H1 (cell line): ENCODE data around the gene FRY. TPM values are rescaled to one million over a fixed set of nuclear protein-coding genes. Genes with fewer than 3 reads are reported as not detected.

ENCODE experiments used
- CTCF ChIA-PET: fragments of 300-600 bp; sonication (Branson Sonifier 250); formaldehyde crosslinking; loops from one replicate; lab custom pipeline; 2021; ENCODE audit not compliant: partially characterized antibody; lab: Charles Lee
- POLR2A ChIA-PET: fragments of 300-600 bp; sonication (Branson Sonifier 250); formaldehyde crosslinking; loops from one replicate; lab custom pipeline; 2021; ENCODE audit warnings: inconsistent platforms; ENCODE audit not compliant: partially characterized antibody; lab: Charles Lee
- DNase-seq, 2 experiments: peaks; one replicate each; pipeline versions ENCODE4 v3.0.0 to v3.0.0-alpha.2; 2010 to 2022; ENCODE audit warnings: low spot score in 2 of 2, low read depth in 1 of 2, mixed read lengths in 1 of 2
- FAIRE-seq: peaks from 2 replicates; lab custom pipeline; 2011; peaks lifted over from hg19 to GRCh38; lab: Jason Lieb, UNC
- H2AFZ ChIP-seq: 2 replicates; pipeline ENCODE4 v1.8.1; 2012; ENCODE audit warnings: low read length, inconsistent platforms
- H2AK5ac ChIP-seq: 2 replicates; pipeline ENCODE4 v1.6.1; 2013; ENCODE audit warnings: low read depth, low read length
- H2BK120ac ChIP-seq: replicated peaks from 2 replicates; pipeline ENCODE3; 2013; ENCODE audit warnings: low read depth, low read length, inconsistent platforms
- H2BK12ac ChIP-seq: 2 replicates; pipeline ENCODE4 v1.6.1; 2013; ENCODE audit warnings: low read depth, low read length
- H2BK15ac ChIP-seq: 2 replicates; pipeline ENCODE4 v1.6.1; 2013; ENCODE audit warnings: low read length
- H2BK20ac ChIP-seq: 2 replicates; pipeline ENCODE4 v1.6.1; 2013; ENCODE audit warnings: low read length
- H2BK5ac ChIP-seq: 2 replicates; pipeline ENCODE4 v1.6.1; 2013; ENCODE audit warnings: low read depth, low read length
- H3K14ac ChIP-seq: 2 replicates; pipeline ENCODE4 v1.6.1; 2013; ENCODE audit warnings: inconsistent platforms; ENCODE audit not compliant: insufficient read length
- H3K18ac ChIP-seq: 2 replicates; pipeline ENCODE4 v1.6.1; 2013; ENCODE audit warnings: low read length; ENCODE audit errors: extremely low read depth
- H3K23ac ChIP-seq: 2 replicates; pipeline ENCODE4 v1.6.1; 2013; ENCODE audit warnings: inconsistent platforms; ENCODE audit not compliant: insufficient read length
- H3K23me2 ChIP-seq: 2 replicates; pipeline ENCODE4 v1.6.1; 2013; ENCODE audit warnings: low read depth, low read length
- H3K27ac ChIP-seq: 2 replicates; pipeline ENCODE4 v1.6.1; 2011; ENCODE audit warnings: low read depth, low read length, inconsistent platforms
- H3K27me3 ChIP-seq, 4 experiments: replicated peaks in 1 of 4; 1 replicate in 1 of 4; 2 replicates in 3 of 4; pipeline versions ENCODE4 v1.6.1 to v1.8.1; 2011 to 2013; ENCODE audit warnings: low read length in 3 of 4, mild to moderate bottlenecking in 3 of 4, inconsistent platforms in 2 of 4, mixed read lengths in 2 of 4, moderate library complexity in 1 of 4; ENCODE audit not compliant: control insufficient read depth in 3 of 4, insufficient read depth in 3 of 4; ENCODE audit errors: extremely low read depth in 1 of 4
- H3K36me3 ChIP-seq, 4 experiments: 2 replicates each; pipeline versions ENCODE4 v1.6.1 to v1.8.1; 2011 to 2013; ENCODE audit warnings: mild to moderate bottlenecking in 4 of 4, low read length in 3 of 4, moderate library complexity in 2 of 4, control low read depth in 1 of 4, inconsistent platforms in 1 of 4; ENCODE audit not compliant: insufficient read depth in 4 of 4, control insufficient read depth in 2 of 4
- H3K4ac ChIP-seq: replicated peaks from 2 replicates; pipeline ENCODE3; 2013; ENCODE audit warnings: low read length, low read depth, mixed read lengths, inconsistent platforms; ENCODE audit not compliant: insufficient read length
- H3K4me1 ChIP-seq, 4 experiments: replicated peaks in 1 of 4; 1 replicate in 1 of 4; 2 replicates in 3 of 4; pipeline versions ENCODE4 v1.6.1 to v1.8.1; 2011 to 2013; ENCODE audit warnings: low read length in 3 of 4, inconsistent platforms in 2 of 4, mixed read lengths in 1 of 4; ENCODE audit not compliant: insufficient read depth in 4 of 4, control insufficient read depth in 3 of 4
- H3K4me2 ChIP-seq, 2 experiments: 2 replicates each; pipeline versions ENCODE4 v1.6.1 to v1.8.1; 2011 to 2013; ENCODE audit warnings: low read depth in 2 of 2, low read length in 2 of 2, control low read depth in 1 of 2, inconsistent platforms in 1 of 2, mild to moderate bottlenecking in 1 of 2; ENCODE audit not compliant: insufficient read depth in 1 of 2
- H3K4me3 ChIP-seq, 4 experiments: fragments of 200-600, 300-600 bp in 1 of 4; sonication (generic), shearing (Covaris generic), sonication (Bioruptor Twin) in 1 of 4; 2 replicates each; pipeline versions ENCODE4 v1.5.1 to v1.8.1; 2011 to 2016; ENCODE audit warnings: low read length in 4 of 4, low read depth in 3 of 4, control low read depth in 2 of 4, inconsistent platforms in 2 of 4, mild to moderate bottlenecking in 2 of 4, mixed read lengths in 1 of 4, moderate library complexity in 1 of 4; ENCODE audit not compliant: insufficient read depth in 2 of 4; ENCODE audit errors: extremely low read depth in 1 of 4
- H3K56ac ChIP-seq: replicated peaks from 2 replicates; pipeline ENCODE3; 2013; ENCODE audit warnings: low read depth, mild to moderate bottlenecking, mixed read lengths, low read length, inconsistent platforms; ENCODE audit not compliant: insufficient read length
- H3K79me1 ChIP-seq: 2 replicates; pipeline ENCODE4 v1.6.1; 2013; ENCODE audit warnings: low read depth, low read length, control low read depth
- H3K79me2 ChIP-seq, 2 experiments: 2 replicates each; pipeline versions ENCODE4 v1.6.1 to v1.8.1; 2012 to 2013; ENCODE audit warnings: low read length in 2 of 2, mild to moderate bottlenecking in 2 of 2, inconsistent platforms in 1 of 2; ENCODE audit not compliant: insufficient read depth in 2 of 2, control insufficient read depth in 1 of 2
- H3K9ac ChIP-seq, 4 experiments: replicated peaks in 1 of 4; 1 replicate in 1 of 4; 2 replicates in 3 of 4; pipeline versions ENCODE4 v1.6.1 to v1.8.1; 2011 to 2013; ENCODE audit warnings: low read depth in 3 of 4, low read length in 3 of 4, control low read depth in 2 of 4, mild to moderate bottlenecking in 2 of 4, moderate library complexity in 2 of 4, inconsistent platforms in 1 of 4; ENCODE audit errors: extremely low read depth in 1 of 4
- H3K9me3 ChIP-seq, 2 experiments: 2 replicates each; pipeline versions ENCODE4 v1.6.1 to v1.8.1; 2012 to 2013; ENCODE audit warnings: mild to moderate bottlenecking in 2 of 2, moderate library complexity in 2 of 2, control low read depth in 1 of 2, inconsistent platforms in 1 of 2, low read depth in 1 of 2, low read length in 1 of 2, mixed read lengths in 1 of 2; ENCODE audit not compliant: insufficient read depth in 2 of 2
- H4K20me1 ChIP-seq, 2 experiments: replicated peaks in 1 of 2; 2 replicates each; pipeline versions ENCODE3 to v1.8.1; 2011 to 2013; ENCODE audit warnings: inconsistent platforms in 2 of 2, low read length in 2 of 2, mild to moderate bottlenecking in 1 of 2; ENCODE audit not compliant: insufficient read depth in 2 of 2, control insufficient read depth in 1 of 2
- H4K5ac ChIP-seq: 2 replicates; pipeline ENCODE4 v1.6.1; 2013; ENCODE audit warnings: low read length, low read depth, mixed read lengths, inconsistent platforms; ENCODE audit not compliant: insufficient read length
- H4K8ac ChIP-seq: 2 replicates; pipeline ENCODE4 v1.8.0; 2013; ENCODE audit warnings: mild to moderate bottlenecking, moderate library complexity, low read length, inconsistent platforms; ENCODE audit not compliant: insufficient read depth; ENCODE audit errors: extremely low read depth
- H4K91ac ChIP-seq: replicated peaks from 2 replicates; pipeline ENCODE3; 2013; ENCODE audit warnings: low read length, mixed read lengths, inconsistent platforms; ENCODE audit not compliant: insufficient read length
- ASH2L ChIP-seq: fragments of 200-600, 300-600 bp; sonication (generic); IDR thresholded peaks from one replicate; pipeline ENCODE4 v1.7.1; 2017; ENCODE audit warnings: low read length
- CBX8 ChIP-seq: fragments of 300-800, 300-1000 bp; sonication (generic); IDR thresholded peaks from 2 replicates; pipeline ENCODE4 v1.7.1; 2016; ENCODE audit warnings: low read depth, low read length, borderline replicate concordance
- CTBP2 ChIP-seq: IDR thresholded peaks from 2 replicates; pipeline ENCODE4 v1.7.0; 2011; ENCODE audit warnings: borderline replicate concordance, mild to moderate bottlenecking, moderate library complexity, mixed read lengths, low read length; ENCODE audit not compliant: insufficient read depth, insufficient read length
- GTF2F1 ChIP-seq: IDR thresholded peaks from 2 replicates; pipeline ENCODE4 v1.6.1; 2012; ENCODE audit warnings: low read depth, low read length, improper control_type of control experiment, borderline replicate concordance
- NRF1 ChIP-seq: IDR thresholded peaks from 2 replicates; pipeline ENCODE4 v1.6.1; 2011; ENCODE audit warnings: mild to moderate bottlenecking, low read depth, low read length, improper control_type of control experiment
- POLR2AphosphoS5 ChIP-seq: IDR thresholded peaks from 2 replicates; pipeline ENCODE4 v1.6.1; 2011; ENCODE audit warnings: low read depth, low read length
- SIN3A ChIP-seq, 2 experiments: IDR thresholded peaks in 1 of 2; conservative IDR thresholded peaks in 1 of 2; 2 replicates each; pipeline ENCODE4 v1.6.1; 2011 to 2012; ENCODE audit warnings: low read length in 2 of 2, improper control_type of control experiment in 1 of 2, low read depth in 1 of 2, mild to moderate bottlenecking in 1 of 2
- SRF ChIP-seq: IDR thresholded peaks from 2 replicates; pipeline ENCODE4 v1.6.1; 2011; ENCODE audit warnings: mild to moderate bottlenecking, low read depth, low read length, moderate library complexity
- TEAD4 ChIP-seq: IDR thresholded peaks from 2 replicates; pipeline ENCODE4 v1.6.1; 2012; ENCODE audit warnings: low read depth, low read length, inconsistent platforms, mixed read lengths
- WGBS, 2 experiments: shearing (Covaris generic) in 1 of 2; methylation state at CpG; one replicate each; pipeline versions ENCODE4 v1.1.6 to v1.1.7; 2013 to 2015; ENCODE audit warnings: low lambda C conversion rate in 2 of 2, mixed read lengths in 2 of 2, inconsistent platforms in 1 of 2, low coverage in 1 of 2, missing lambda C conversion rate in 1 of 2; ENCODE audit not compliant: insufficient replicate concordance in 2 of 2, insufficient coverage in 1 of 2, insufficient read length in 1 of 2; ENCODE audit errors: extremely low coverage in 1 of 2, missing lambda C conversion rate in 1 of 2; 5-methylcytosine and 5-hydroxymethylcytosine counted together
- polyA plus RNA-seq, 7 experiments: library from polyadenylated mRNA; depleted of rRNA in 3 of 7; stranded (reverse) in 5 of 7; unstranded in 2 of 7; fragments of >200 nt in 5 of 7; fragments of 200-250 nt in 2 of 7; gene quantifications; 1 replicate in 5 of 7; 2 replicates in 1 of 7; 4 replicates in 1 of 7; pipeline versions ENCODE4 v1.2.1 to v1.2.3, GENCODE V29; 2011 to 2013; ENCODE audit warnings: missing spikeins in 2 of 7, mixed read lengths in 2 of 7
- total RNA-seq: library from RNA; stranded (reverse); fragmentation: NEBNext Ultra II Directional; extraction: Animal tissue kit (Norgen Biotek cat#: 25700); gene quantifications from 2 replicates; pipeline ENCODE4 v1.2.1, GENCODE V29; 2021
- TF ChIP-seq, protein P1 (sequence below): IDR thresholded peaks from 2 replicates; pipeline ENCODE4 v1.6.1; 2012; ENCODE audit warnings: inconsistent platforms
- TF ChIP-seq, protein P2 (sequence below), 3 experiments: IDR thresholded peaks; 1 replicate in 2 of 3; 2 replicates in 1 of 3; pipeline versions ENCODE4 v1.5.1 to v1.6.1; 2011; ENCODE audit warnings: low read length in 3 of 3, mild to moderate bottlenecking in 3 of 3, inconsistent platforms in 2 of 3, low read depth in 1 of 3, moderate library complexity in 1 of 3; ENCODE audit not compliant: insufficient read depth in 1 of 3; ENCODE audit errors: control extremely low read depth in 1 of 3

The FRY gene
- total and polyA plus RNA-seq, 2 of the 8 experiments (the other 6 are each of a cell fraction or from before 2014, with no cell fraction given) = 4.3 to 9.2 TPM

DNA sequence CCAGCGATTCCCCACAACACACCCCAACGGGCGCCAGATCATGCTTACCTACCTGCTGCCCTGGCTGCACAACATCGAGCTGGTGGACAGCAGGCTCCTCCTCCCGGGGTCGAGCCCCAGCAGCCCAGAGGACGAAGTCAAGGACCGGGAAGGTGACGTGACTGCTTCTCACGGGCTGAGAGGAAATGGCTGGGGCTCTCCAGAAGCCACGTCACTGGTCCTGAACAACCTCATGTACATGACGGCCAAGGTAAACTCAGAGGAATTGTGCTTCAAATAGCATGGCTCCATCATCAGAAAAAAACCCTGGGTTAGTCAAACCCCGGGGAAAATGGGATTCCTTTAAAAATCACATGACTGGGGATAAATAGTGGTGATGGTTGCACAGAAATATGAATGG lies 177.3 kb downstream of the FRY start:
- Histone ChIP-seq H2BK5ac (no peak overlapping the region), H3K79me1 (no peaks in the 10 kb centered on the region), H3K4me1 (0 out of 7 replicates have a peak, but pooled peaks cover 0 to 2% (median 0%) of the 10 kb centered on the region in 4 experiments), H3K4me3 (no peak overlapping the region), H3K14ac (no peak overlapping the region), H3K23ac (no peak overlapping the region), H3K79me2 (no peaks in the 10 kb centered on the region), H4K8ac (no peak overlapping the region), H2BK20ac (no peak overlapping the region), H3K9me3 (no peaks in the 10 kb centered on the region), H3K23me2 (no peaks in the 10 kb centered on the region), H3K4ac (no peak overlapping the region), H4K91ac (no peak overlapping the region), H2BK15ac (no peak overlapping the region), H3K4me2 (no peak overlapping the region), H3K27ac (no peak overlapping the region), H3K18ac (no peak overlapping the region), H3K56ac (no peak overlapping the region), H2AK5ac (no peak overlapping the region), H2BK120ac (no peak overlapping the region), H3K9ac (no peak overlapping the region), H2AFZ (no peak overlapping the region), H4K20me1 (no peaks in the 10 kb centered on the region), H3K36me3 (peaks cover 0 to 2% (median 0%) of the 10 kb centered on the region in 4 experiments; a peak in 2 of 8 replicates), H2BK12ac (no peak overlapping the region), H4K5ac (no peak overlapping the region), H3K27me3 (no peaks in the 10 kb centered on the region)
- WGBS, 2 experiments = 92% methylated on average over 13 of the region's 13 CpGs; no CpG with 5 or more reads in 1 of the 2 experiments
- ChIA-PET CTCF (interaction anchor here (0.8 kb wide), 1 partner anchor 192 kb away, joined by 3 read pairs; no protein-coding TSS in a partner anchor), POLR2A (no interaction called here)
- DNase-seq (no peak), FAIRE-seq (no peak)
- TF ChIP-seq SRF (no peak), CTBP2 (no peak), POLR2AphosphoS5 (no peak), NRF1 (no peak), GTF2F1 (no peak), ASH2L (no peak), CBX8 (no peak), SIN3A (conservative IDR thresholded peaks at IDR 0.05 in 1 of 2, IDR thresholded peaks at IDR 0.05 in 1 of 2; ENCODE audit: low read depth in 1 of 2, low read length in 2 of 2) (no peak), TEAD4 (no peak)
- TF ChIP-seq, protein P1, sequence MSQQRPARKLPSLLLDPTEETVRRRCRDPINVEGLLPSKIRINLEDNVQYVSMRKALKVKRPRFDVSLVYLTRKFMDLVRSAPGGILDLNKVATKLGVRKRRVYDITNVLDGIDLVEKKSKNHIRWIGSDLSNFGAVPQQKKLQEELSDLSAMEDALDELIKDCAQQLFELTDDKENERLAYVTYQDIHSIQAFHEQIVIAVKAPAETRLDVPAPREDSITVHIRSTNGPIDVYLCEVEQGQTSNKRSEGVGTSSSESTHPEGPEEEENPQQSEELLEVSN = no peak
- TF ChIP-seq, protein P2, sequence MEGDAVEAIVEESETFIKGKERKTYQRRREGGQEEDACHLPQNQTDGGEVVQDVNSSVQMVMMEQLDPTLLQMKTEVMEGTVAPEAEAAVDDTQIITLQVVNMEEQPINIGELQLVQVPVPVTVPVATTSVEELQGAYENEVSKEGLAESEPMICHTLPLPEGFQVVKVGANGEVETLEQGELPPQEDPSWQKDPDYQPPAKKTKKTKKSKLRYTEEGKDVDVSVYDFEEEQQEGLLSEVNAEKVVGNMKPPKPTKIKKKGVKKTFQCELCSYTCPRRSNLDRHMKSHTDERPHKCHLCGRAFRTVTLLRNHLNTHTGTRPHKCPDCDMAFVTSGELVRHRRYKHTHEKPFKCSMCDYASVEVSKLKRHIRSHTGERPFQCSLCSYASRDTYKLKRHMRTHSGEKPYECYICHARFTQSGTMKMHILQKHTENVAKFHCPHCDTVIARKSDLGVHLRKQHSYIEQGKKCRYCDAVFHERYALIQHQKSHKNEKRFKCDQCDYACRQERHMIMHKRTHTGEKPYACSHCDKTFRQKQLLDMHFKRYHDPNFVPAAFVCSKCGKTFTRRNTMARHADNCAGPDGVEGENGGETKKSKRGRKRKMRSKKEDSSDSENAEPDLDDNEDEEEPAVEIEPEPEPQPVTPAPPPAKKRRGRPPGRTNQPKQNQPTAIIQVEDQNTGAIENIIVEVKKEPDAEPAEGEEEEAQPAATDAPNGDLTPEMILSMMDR (IDR thresholded peaks at IDR 0.05; ENCODE audit: control extremely low read depth in 1 of 3, insufficient read depth in 1 of 3, low read depth in 1 of 3, low read length in 3 of 3) = no peak
